ENCODE measurements around the gene SP9. TPM values are rescaled to one million over a fixed set of nuclear protein-coding genes. Genes with fewer than 3 reads are reported as not detected.

The SP9 gene
- total RNA-seq, 1 experiment from 2014 or later, result not detected

DNA sequence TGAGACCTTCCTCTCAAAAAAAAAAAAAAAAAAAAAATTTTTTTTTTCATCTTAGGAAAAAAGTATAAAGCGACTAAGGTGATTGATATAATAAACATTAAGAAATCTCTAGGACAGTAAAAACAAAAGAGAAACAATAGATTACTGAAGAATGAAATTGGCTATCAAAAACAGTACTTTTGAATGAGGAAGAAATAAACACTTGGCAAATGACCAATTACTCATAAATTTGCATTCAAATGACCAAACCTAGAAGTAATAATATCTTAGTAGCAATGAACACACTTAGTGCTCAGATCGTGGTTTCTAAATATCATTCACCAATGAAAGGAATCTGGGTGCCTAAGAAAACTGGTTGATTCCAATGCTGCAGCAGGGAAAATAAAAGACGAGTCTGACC is 50.4 kb downstream of the SP9 start:
- Histone ChIP-seq H3K9me3 (ENCODE audit: insufficient read depth, low read depth) (no peaks in the 10 kb centered on the region), H3K9me2 (ENCODE audit: insufficient read depth) (no peaks in the 10 kb centered on the region), H3K27me3 (ENCODE audit: insufficient read depth, low read depth) (no peaks in the 10 kb centered on the region), H3K4me2 (no peak overlapping the region), H3K4me3 (no peak overlapping the region), H3F3A (ENCODE audit: insufficient read depth, low read depth) (no peaks in the 10 kb centered on the region), H3K36me3 (ENCODE audit: low read depth) (peaks cover 33% of the 10 kb centered on the region), H3K79me2 (ENCODE audit: low read depth) (peaks cover 5% of the 10 kb centered on the region; the same call in 1 of the 2 replicates), H3K27ac (no peak overlapping the region), H3K4me1 (replicated peaks; ENCODE audit: insufficient read depth) (no peaks in the 10 kb centered on the region), H2AFZ (no peak overlapping the region), H4K20me1 (ENCODE audit: insufficient read depth) (peaks cover 25% of the 10 kb centered on the region)
- no peak for TF ChIP-seq CTCF (conservative IDR thresholded peaks at IDR 0.05)
- ChIA-PET CTCF (no interaction called here), POLR2A (ENCODE audit: unreplicated experiment) (no interaction called here)
- DNase-seq, result no peak
- intact Hi-C loops (cut with micrococcal nuclease; ENCODE audit: unreplicated experiment), result no loop called here
- BruUV-seq (replicated peaks), result no TSS peak

Other genes with a start within 250 kb of the SP9 start
- 172 and 263 TPM in 2 replicates for gene OLA1, start 86.4 kb upstream of the SP9 start, total RNA-seq (2021)
- gene SCRN3, start 60.8 kb downstream of the SP9 start, total RNA-seq (2021), result 26.9 and 28.7 TPM in 2 replicates
- 0.18 and 0.79 TPM in 2 replicates for gene GPR155, start 152.1 kb downstream of the SP9 start, total RNA-seq (2021)

All from PC-9 (cell line).